ENCODE data around the gene TIMD4.

Gene TIMD4

GRCh38 chr5:156920861-156921431, 42.1 kb downstream of the TIMD4 start:
- TF ChIP-seq, protein P1, sequence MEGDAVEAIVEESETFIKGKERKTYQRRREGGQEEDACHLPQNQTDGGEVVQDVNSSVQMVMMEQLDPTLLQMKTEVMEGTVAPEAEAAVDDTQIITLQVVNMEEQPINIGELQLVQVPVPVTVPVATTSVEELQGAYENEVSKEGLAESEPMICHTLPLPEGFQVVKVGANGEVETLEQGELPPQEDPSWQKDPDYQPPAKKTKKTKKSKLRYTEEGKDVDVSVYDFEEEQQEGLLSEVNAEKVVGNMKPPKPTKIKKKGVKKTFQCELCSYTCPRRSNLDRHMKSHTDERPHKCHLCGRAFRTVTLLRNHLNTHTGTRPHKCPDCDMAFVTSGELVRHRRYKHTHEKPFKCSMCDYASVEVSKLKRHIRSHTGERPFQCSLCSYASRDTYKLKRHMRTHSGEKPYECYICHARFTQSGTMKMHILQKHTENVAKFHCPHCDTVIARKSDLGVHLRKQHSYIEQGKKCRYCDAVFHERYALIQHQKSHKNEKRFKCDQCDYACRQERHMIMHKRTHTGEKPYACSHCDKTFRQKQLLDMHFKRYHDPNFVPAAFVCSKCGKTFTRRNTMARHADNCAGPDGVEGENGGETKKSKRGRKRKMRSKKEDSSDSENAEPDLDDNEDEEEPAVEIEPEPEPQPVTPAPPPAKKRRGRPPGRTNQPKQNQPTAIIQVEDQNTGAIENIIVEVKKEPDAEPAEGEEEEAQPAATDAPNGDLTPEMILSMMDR (IDR thresholded peaks at IDR 0.05), result no peak
- no peak for TF ChIP-seq ZFX (IDR thresholded peaks at IDR 0.05; ENCODE audit: borderline replicate concordance)
- H3K27ac ChIP-seq, result no peak overlapping the region

DNA sequence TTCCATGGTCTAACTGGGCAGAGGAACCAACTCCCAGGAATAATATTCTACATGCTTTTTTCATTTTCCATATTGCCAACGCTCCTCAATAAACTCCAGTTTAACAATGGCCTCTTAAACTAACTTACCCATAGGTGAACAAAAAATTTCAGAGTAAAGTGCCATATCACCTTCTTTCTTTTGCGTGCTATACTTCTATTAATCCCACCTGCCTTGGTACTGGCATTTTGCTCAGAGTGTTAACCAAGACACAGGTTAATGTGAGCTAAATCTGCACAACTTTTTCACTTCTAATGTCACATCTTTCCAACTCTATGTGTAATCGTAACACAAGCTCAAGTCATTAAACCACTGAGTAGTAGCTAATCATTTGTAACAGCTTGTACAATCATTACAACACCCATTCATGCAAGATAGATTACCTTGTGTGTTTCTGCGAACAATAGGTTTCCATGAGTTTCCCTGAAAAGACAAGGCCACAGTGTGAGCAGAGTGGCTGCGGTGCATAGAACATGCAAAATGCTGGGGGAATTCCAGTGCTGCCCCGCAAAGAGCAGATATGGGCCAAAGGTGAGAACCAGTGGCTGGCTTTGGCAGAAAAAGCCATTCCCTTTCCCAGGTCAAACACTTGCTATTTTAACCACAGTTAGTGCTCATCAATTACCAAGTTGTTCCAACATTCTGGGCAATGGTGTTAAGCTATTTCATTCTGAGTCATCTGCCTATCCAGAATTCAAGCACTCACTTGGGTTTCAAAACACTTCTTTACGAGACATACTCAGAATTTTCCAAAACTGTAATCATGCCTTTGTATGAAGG, 42.8 kb downstream of the TIMD4 start:
- TF ChIP-seq, protein P1 (IDR thresholded peaks at IDR 0.05), result no peak
- no peak for TF ChIP-seq ZFX (IDR thresholded peaks at IDR 0.05; ENCODE audit: borderline replicate concordance)
- H3K27ac ChIP-seq, result no peak overlapping the region

GRCh38 chr5:156918311-156918845, 44.6 kb downstream of the TIMD4 start:
- no peak overlapping the region for H3K27ac ChIP-seq
- TF ChIP-seq ZFX (IDR thresholded peaks at IDR 0.05; ENCODE audit: borderline replicate concordance), result no peak
- TF ChIP-seq, protein P1 (IDR thresholded peaks at IDR 0.05), result no peak

DNA sequence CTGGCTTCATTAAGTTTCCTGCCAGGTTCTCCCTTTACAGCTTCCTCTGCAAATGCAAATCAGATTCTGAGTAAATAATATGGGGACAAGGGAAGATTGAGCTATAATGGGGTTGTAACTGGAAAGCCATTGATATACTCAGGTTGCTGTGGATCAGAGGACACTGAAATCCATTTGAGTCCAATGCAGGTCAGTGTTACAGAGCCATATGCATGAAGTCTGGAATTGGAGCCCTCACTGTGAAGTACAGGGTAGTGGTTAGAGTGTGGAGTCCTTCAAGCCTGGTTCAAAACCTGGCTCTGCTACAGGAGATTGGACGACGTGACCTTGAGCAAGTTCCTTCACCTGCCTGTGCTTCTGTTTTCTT, 48.7 kb downstream of the TIMD4 start:
- TF ChIP-seq ZFX (IDR thresholded peaks at IDR 0.05; ENCODE audit: borderline replicate concordance), result no peak
- TF ChIP-seq, protein P1 (IDR thresholded peaks at IDR 0.05), result no peak
- no peak overlapping the region for H3K27ac ChIP-seq

- no peak overlapping the region for H3K27ac ChIP-seq
Measured at GRCh38 chr5:156913719-156914370, 49.2 kb downstream of the TIMD4 start.

DNA sequence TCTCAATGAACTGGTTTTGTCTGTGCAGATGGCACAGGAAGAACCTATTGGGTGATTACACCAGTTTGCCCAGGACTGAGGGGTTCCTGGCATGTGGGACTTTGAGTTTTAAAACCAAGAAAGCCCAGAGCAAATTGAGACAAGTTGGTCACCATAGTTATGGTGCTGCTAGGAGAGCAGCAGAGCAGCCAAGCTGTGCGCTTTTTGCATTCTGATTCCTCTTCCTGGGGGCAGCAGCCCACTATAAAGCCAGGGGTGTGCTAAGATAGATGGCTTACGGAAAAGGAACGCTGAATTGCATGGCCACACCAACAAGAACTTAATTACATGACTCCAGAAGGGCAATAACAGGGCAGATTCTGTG, 49.7 kb downstream of the TIMD4 start:
- TF ChIP-seq, protein P1 (IDR thresholded peaks at IDR 0.05), result no peak
- TF ChIP-seq ZFX (IDR thresholded peaks at IDR 0.05; ENCODE audit: borderline replicate concordance), result no peak
- H3K27ac ChIP-seq, result no peak overlapping the region

More at GRCh38 chr5:156913719-156914370, 49.2 kb downstream of the TIMD4 start:
- no peak for TF ChIP-seq ZFX (IDR thresholded peaks at IDR 0.05; ENCODE audit: borderline replicate concordance)
- TF ChIP-seq, protein P1 (IDR thresholded peaks at IDR 0.05), result no peak

Measured in 22Rv1 (cell line).